Lower leg skin (tissue), 3 donors: ENCODE results near the gene RAPGEF4.

Source experiments
- CTCF ChIP-seq, 3 donors: fragments of 450-650 bp; IDR thresholded peaks; one replicate each; pipeline ENCODE4 v1.5.1; 2016; ENCODE audit warnings: antibody characterized with exemption in 3 of 3, mild to moderate bottlenecking in 3 of 3, moderate library complexity in 2 of 3
- POLR2A ChIP-seq, 2 donors: fragments of 450-650 bp; IDR thresholded peaks; one replicate each; pipeline ENCODE4 v1.6.1; 2016 to 2017; ENCODE audit warnings: antibody characterized with exemption in 2 of 2, mild to moderate bottlenecking in 1 of 2, moderate library complexity in 1 of 2

DNA sequence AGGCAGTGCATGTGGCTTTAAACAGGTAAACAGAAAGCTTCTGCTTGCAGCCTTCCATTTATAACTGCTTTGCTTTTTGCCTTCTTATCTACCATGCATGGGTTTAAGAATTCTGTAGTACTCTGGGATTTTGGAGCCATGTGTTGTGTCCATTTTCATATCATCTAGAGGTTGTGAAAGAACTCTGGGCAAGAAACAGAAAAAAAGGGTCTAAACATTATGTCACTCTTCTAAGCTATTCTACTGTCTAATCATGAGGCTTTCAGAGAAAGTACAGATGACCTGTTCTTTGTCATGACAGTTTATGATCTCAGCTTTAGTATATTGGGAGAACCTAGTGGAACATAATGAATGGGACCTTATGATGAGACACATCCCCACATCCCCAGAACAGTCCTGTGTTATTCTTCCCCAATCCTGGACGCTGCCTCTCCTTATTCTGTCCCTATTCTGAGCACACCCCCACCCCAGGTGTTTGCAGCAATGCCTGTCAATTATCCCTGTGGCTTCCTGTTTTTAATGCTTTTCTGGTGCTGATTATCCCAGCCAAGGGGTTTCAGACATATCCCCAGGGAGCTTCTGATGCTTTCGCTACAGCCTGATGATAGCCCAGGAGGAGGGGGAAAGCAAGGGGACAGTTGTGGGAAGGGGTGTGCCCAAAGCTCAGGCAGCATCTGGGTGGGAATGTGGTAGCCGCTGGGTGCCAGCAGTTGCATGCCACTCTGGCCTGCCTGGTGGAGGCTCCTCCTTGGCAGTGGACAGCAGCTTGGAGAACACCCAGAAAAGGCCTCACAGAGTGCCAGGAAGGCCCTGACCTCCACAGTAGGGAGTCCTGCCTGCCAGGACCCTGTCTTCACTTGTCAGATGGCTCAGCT, 170.5 kb downstream of the RAPGEF4 start:
- TF ChIP-seq CTCF (IDR thresholded peaks at IDR 0.05) (no peak), POLR2A (IDR thresholded peaks at IDR 0.05) (no peak)
